Testis (tissue), 2 donors: ENCODE results near the gene ARHGEF37.
"Not testable (repeated sequence)": the region's sequence is repeated elsewhere in the genome, so short reads cannot be mapped to it uniquely, and the experiment has no call there.

Source experiments
- POLR2A ChIP-seq: fragments of 450-650 bp; IDR thresholded peaks from one replicate; pipeline ENCODE4 v1.6.1; 2017; ENCODE audit warnings: antibody characterized with exemption, mild to moderate bottlenecking, moderate library complexity
- TF ChIP-seq, protein P1 (sequence below), 3 experiments: fragments of 450-650 bp in 2 of 3; fragments of 200-600 bp in 1 of 3; sonication (generic) in 1 of 3; IDR thresholded peaks; one replicate each; pipeline ENCODE4 v1.5.1; 2016 to 2019; ENCODE audit warnings: antibody characterized with exemption in 3 of 3, mild to moderate bottlenecking in 2 of 3, moderate library complexity in 1 of 3

- TF ChIP-seq, protein P1, sequence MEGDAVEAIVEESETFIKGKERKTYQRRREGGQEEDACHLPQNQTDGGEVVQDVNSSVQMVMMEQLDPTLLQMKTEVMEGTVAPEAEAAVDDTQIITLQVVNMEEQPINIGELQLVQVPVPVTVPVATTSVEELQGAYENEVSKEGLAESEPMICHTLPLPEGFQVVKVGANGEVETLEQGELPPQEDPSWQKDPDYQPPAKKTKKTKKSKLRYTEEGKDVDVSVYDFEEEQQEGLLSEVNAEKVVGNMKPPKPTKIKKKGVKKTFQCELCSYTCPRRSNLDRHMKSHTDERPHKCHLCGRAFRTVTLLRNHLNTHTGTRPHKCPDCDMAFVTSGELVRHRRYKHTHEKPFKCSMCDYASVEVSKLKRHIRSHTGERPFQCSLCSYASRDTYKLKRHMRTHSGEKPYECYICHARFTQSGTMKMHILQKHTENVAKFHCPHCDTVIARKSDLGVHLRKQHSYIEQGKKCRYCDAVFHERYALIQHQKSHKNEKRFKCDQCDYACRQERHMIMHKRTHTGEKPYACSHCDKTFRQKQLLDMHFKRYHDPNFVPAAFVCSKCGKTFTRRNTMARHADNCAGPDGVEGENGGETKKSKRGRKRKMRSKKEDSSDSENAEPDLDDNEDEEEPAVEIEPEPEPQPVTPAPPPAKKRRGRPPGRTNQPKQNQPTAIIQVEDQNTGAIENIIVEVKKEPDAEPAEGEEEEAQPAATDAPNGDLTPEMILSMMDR (IDR thresholded peaks at IDR 0.05) = not testable (repeated sequence)
- TF ChIP-seq POLR2A = not testable (repeated sequence)
These were observed 67.4 kb downstream of the ARHGEF37 start for GRCh38 chr5:149648464-149649393.
